CD4-positive, alpha-beta T cell treated with Interleukin-6 at 100 ng/mL for 8 hours (primary cell): ENCODE measurements around the gene UROC1.
A peak's percentile ranks its signal among the peaks of the same experiment; 100 is the strongest.

Experiments
- DNase-seq: peaks from one replicate; pipeline ENCODE4 v3.0.0-alpha.2; 2020; ENCODE audit warnings: mixed read lengths, low spot score

Gene UROC1

DNA sequence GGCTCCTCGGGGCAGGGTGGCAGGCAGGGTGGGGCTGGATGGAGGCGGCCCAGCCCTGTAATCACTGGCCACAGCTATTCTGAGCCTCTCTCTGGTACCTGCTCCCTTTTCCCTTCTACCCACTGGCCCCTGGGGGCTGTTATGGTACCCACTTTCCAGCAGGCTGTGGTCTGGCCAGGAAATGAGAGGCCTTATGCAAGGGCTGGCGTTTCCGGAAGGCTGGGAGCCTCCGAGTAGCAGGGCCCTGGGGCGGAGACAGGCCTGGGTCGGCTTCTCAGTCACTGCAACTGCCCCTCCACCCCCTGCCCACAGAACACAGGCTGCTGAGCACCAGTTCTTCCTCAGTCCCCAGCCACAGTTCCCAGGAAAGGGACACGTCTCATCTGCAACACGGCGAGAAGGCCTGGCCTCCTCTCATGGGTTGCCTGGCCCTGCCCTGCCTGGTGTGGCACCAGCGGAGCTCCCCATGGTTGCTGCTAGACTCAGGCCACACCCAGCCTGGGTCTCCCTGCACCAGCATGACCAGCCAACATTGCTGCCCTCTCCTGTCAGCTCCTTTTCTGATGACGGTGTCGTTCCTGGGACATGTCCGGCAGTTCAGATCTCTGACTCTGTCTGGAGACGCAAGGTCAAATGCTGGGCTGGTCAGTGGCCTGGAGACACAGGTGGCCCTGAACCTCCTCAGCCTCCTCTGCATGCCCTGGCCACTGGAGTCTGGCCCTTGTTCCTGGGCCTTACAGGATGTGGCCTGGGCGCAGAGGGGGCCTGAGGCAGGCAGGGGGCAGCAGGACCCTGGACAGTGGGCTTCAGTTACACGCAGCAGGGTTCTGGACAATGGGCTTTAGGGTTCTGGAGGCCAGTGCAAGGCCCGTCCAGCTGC is 12.8 kb upstream of the UROC1 start:
- DNase-seq = no peak

DNA sequence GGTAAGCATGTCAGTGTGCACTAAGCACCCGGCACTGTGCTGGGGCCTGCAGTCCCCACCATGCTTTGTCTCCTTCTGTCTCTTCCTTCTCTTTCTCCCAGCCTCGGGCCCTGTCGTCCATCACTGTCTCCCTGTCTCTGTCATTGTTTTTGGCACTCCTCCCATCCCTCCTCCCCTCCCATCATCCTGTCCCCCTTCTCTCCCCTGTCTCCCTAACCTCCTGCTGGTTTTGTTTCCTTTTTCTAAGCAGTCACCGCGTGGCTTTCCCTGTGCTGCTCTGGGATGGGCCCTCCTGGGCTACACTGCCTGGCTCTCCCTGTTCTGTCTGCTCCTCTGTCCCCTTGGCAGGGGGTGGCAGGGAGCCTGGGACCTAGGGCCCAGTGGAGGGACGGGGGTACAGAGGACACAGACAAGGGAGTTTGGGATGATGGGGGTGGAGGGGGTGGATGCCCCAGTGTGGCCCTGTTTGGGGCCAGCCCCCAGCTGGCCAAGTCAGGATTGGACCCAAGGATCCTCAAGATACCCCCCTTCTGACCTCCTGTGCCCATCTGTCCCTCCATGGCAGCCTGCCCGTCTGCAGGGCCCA is 12.1 kb upstream of the UROC1 start:
- DNase-seq = no peak

DNA sequence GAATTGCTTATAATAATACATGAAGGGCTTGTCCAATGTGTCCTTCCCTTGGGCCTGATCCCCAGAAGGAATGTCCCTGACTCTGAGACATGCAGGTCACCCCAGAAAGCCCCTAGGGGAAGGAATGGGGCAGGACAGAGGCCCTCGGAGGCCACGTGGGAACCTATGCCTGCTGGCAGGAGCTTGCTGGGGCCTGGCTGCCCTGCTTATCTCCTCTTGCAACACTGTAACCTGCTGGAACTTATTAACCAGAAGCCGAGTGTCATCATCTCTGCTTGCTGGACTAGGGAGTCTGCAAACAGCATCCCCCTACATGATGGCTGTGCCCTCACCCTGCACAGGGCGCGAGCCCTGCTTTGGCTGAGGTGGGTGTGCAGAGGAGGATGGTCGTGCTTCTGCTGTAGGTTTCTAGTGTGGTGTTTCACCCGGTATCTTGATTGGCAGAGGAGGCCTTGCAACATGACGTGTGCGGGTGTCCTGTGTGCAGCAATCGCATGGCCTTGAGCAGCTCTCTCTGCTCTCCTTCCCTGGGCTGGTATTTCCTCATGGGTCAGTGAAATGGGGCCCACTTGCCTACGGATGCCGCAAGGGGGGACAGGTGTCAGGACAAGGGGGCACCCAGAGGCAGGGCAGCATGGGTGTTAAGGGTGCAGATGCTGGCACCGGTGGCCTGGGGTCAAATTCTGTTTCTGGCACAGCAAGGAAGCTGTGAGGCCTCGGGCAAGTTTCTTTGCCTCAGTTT is 11.4 kb upstream of the UROC1 start:
- no peak for DNase-seq

DNA sequence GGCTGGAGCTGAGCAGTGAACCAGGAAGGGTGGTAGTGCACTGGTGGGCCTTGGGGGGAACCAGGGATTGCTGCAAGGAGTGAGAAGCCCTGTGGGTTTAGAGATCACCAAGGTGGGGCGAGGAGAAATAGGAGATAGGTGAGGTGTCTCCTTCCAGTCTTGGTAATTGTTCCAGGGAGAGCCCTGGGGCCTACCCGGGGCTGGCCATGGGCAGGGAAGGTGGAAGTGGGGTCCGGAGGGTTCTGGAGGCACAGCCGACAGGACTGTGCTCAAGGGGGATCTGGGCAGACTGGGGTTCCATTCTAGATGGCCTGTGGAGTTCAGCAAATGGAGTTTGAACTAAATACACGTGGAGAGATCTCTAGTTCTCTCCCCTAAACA is 10.8 kb upstream of the UROC1 start:
- no peak for DNase-seq

DNA sequence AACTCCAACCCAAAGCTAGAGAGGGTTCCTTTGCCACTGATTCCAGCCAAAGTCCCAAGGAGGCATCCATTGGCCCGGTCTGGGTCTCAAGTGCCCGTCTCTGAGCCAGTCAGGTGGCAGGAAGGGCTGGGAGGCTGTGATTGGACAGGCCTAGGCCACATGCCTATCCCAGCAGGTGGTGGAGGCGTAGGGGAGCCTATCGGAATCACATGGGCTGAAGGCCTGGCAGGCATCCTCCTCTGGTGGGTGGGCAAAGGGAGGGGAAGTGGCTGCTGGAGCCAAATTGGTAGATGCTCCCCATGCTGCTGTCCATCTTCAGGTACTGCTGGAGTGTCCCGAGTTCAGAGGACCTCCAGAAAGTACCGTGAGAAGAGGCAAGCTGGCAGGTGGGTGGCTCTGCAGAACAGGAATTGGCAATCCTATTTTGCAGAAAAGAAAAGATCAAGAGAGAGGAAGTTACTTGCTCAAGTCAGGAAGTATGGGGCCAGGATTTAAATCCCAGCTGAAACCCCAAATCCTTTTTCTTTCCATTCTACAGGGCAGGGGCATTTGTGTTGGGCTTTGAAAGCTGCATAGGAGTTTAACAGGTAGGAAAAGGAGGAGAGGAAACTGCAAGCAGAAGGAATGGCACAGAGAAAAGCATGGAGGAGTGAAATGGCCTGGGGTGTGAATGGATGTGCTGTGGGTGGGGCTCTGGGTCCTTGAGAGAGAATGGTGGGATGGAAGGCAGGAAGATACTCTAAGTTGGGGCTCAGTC is 10.1 kb upstream of the UROC1 start:
- no peak for DNase-seq

DNA sequence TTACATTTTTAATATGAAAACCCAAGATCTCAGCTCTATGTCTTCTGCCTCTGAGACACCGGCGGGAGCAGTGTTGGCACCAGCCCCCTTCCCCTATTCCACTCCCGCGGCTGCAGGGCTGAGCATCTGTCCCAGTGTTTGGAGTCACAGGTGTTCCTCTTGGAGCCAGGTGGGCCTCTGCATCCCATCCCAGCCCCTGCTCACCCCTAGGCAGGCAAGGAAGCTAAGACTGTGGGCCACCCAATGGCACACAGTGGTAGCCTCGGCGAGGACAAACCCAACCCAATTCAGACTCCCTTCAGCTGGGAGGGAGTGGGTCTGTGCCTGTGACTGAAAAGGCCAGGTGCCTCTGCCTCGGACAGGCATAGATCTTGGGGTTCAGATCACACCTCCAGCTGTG is 9.4 kb upstream of the UROC1 start:
- no peak for DNase-seq

DNA sequence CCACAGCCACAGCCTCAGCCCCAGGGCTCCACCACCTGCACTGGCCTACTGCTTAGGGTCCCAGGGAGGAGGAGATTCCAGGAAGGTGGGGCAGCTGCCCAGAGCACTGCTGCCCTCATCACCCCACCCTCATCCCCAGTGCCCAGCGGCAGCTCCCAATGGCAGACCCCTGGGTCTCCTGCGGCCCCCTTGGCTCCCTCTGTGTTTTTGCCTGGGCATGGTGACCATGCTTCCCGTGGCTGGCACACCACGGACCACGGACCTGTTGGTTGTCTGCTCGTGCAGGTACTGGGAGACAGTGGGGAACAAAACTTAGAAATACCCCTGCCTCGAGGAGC is 9.1 kb upstream of the UROC1 start:
- DNase-seq = no peak

DNA sequence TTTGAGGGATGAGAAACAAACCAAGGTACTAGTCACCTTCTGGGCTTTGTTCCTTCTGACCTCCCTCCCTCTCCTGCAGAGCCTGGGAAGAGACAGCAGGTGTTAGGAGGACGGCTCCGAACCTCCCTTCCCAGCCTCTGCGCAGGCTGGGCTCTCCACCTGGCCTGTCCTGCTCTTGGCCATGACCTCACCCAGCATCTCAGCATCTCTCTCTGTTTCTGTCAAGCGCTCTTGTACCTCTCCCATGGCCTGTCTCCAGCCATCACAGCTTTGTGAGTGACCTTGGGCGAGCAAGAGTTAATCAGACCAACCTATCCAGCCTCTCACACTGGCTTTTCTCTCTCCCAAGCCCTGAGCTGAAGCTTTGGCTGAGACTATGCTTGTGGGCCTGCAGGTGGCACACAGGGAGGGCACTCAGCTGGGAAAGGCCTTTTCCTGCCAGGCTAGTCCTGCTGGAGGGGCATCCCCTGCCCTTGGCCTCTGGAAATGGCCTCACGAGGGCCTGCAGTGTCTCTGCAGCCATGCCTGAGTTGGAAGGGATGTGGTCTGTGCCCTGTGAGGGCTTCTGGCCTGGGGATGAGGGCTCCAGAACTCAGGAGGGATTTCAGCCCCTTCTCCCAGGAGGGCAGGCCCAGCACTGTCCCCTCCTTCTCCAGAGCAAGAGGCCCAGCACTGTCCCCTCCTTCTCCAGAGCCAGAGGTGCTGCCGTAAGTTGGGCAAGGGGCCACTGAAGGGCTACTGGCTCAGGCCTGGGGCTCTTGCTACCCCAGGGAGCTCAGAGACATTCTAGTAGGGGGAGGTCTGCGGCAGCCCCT is 8.5 kb upstream of the UROC1 start:
- no peak for DNase-seq

DNA sequence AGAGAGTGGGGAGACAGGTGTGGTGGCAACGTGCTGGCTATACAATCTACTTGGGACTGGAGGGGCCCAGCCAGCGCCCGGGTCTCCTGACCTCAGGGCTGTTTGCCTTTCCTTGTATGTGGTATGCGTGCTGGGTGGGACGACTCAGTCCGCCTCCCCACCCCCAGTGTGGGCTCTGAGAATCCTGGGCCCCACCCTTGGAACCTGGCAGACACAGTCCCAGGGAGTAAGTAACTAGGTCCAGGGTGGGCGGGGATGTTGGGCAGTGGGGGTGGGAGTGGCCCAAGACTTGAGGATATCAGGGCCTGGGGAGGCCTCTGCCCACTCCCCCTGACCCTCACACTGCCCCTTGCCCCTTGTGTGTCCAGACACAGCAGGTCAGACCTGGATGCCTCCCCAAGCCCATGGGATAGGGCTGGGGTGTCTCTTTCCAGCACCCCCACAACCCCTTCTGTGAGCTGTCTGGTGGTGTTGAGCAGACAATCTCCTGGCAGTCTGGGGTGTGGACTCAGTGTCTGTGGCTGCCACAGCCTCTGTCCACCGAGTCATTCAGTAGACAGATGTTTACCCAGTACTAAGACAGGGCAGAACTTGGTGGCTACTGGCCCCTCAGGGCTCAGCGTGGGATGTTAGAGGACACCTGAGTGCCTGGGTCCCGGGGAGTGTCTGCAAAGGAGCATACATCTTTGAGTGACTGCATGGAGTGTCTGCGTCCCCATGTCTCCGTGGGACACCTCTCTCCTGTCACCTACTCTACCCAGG is 7.7 kb upstream of the UROC1 start:
- no peak for DNase-seq

DNA sequence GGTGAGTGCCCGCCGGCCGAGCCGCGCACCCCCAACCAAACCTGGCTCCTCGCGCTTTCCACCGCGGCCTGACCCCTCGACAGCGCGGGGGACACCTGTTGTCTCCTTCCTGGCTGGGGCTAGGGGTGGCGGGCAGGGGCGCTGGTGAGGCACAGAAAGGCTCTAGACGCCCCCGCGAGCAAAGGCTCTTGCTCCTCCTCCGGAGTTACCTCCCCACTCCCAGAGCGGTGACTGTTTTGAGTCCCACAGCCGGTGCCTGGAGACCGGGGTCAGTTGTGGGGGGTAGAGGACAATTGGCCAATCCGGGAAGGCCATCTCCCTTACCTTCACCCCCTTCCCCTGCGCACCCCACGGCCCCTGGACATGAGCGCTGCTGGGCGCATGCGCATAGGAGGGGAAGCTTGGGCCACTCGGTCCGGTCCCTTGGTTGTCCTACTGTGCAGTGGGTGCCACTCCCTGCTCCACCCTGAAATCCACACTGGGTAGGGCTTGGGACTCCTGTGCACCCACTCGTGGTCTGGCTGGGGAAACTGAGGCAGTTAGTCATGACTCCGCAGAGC is 6.9 kb upstream of the UROC1 start:
- no peak for DNase-seq

DNA sequence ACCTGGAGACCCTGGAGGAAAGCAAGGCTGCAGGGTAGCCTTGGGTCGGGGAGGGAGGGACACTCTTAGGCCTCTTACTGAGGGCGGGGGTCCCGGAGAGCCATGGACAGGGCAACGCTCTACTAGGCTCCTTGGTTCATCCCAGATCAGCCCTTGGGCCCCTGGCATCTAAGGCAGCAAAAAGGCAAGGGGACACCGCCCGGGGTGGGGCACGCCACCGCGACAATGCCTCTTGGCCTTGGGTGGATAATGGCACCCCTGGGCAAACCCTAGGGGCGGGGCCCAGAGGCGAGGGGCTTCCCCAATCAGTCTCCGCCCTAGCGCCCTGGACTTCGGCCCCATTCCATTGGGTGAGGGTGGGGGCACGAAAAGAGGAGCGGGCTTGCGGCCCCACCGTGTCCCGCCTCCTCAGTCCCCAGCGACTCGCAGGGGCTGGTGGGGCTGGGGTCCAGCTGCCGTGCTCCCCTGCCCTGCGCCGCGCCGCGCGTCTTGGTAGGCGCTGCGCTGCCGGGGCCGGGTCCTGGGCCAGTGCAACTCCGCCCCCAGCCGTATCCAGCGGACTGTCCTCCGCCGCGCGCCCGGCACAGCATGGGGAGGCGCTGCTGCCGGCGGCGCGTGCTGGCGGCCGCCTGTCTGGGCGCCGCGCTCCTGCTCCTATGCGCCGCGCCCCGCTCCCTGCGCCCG is 6.3 kb upstream of the UROC1 start, which contains the start of gene CHST13:
Gene CHST13, plus strand, starts transcription at position 411 of the 684 bp plus-strand sequence. Its CDS starts 178 bp downstream, at position 589.
- no peak for DNase-seq

DNA sequence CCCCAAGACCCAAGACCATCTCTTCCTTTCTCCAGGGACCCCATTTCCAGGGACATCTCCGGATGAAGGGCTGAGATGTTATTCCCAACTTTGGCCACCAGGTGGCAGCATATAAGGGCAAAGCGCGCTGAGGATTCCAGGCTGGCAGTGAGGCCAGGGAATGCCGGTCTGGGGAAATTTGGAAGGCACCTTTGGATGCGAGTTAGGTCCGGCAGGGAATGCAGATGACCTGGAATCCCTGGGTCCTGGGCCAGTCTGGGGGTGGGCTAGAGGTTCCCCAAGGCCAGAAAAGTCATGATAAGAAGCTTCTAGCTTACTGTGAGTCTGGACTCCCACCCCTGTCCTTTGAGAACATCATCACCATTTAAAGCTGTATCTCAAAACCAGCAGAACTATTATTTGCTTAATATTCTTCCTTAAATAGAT is 4.8 kb upstream of the UROC1 start:
- peak; percentile 15 for DNase-seq

DNA sequence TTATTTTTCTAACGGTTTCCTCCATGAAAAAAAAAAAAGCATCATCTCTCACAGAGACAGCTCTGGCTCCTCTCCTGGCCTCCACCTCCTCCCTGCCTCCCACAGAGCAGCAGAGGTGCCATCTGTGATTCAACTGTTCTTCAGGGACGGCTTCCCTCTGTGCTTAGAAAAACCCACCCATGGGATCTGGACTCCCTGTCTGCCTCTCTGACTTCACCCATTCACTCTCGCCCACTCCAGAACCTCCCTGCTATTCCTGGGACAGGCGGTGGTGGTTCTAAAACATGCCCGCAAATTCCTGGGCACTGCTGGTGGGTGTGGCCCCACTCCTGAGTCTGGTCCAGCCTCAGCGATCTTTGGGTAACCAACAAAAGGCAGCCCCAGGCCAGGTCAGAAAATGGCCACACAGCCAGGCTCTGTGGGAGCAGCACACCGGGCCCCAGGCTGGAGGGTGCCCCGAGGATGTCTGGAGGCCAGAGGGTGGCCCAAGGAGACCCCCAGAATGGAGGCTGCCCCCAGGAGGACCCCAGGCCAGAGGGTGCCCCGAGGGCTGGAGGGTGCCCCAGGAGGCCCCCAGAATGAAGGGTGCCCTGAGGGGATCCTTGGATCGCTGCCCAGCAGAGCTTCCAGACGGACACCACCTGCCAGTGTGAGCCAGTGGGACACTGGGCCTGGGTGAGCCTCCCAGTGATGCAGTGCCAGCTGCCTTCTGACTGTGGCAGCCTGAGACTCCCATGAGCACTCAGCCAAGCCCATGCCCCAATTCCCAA is 3.7 kb upstream of the UROC1 start:
- no peak for DNase-seq

DNA sequence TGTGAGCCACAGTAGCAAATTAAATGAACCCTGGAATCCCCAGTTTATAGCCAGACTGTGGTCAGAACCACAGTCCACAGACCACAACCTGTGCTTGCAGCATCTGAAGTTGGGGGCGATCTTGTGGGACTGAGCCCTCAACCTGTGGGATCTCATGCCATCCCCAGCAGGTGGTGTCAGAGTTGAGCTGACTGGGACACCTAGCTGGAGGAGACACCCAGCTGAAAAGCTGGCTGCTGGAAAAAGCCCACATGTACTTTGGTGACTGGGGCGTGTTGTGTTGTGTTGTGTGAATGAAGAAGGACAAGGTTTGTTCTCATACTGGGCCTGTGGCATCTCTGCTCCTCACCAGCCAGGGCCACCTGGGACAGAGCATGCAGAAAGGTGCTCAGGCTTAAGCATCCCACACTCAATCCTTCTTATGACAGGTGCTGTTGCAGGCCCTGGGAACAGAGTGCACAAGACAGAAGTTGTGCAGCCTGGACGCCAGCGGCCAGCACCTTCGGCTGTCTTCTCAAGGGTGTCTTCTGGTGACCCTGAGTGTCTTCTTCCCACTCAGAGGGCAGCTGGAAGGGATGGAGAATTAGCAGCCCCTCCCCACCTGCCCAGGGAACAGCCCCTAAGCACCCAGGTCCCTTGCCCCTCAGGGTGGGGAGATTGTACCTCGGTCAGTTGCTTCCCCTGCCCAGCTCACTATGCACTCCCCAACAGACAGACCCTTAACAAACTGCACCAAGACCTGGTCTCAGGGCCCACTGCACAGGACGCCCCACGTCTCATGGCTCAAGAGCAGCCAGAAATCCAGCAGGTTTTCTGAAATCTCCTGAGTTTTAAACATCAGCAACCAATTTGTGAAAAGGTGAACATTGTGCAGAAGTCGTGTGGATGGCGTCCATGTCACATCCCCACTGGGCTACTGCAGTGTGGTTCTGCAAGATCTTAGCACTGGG is 2.2 kb upstream of the UROC1 start:
- DNase-seq = no peak

DNA sequence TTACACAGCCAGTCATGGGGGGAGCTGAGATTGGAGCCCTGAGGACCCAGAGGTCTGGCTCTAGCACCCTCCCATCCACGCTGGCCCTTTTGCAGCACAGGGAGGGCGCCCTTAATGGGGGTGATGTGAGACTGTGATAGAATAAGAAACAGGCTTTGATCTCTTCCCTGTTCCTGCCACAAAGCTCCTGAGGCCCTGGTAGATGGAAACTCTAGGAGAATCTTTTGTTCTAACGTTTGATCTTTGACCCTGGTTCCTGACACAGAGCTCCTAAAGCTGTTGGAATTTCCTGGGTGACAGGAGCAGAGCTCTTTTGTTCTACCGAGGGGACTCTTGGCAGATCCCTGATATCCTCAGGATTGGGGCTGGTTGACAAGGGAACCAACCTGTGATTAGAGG is 1.2 kb upstream of the UROC1 start:
- DNase-seq = no peak

DNA sequence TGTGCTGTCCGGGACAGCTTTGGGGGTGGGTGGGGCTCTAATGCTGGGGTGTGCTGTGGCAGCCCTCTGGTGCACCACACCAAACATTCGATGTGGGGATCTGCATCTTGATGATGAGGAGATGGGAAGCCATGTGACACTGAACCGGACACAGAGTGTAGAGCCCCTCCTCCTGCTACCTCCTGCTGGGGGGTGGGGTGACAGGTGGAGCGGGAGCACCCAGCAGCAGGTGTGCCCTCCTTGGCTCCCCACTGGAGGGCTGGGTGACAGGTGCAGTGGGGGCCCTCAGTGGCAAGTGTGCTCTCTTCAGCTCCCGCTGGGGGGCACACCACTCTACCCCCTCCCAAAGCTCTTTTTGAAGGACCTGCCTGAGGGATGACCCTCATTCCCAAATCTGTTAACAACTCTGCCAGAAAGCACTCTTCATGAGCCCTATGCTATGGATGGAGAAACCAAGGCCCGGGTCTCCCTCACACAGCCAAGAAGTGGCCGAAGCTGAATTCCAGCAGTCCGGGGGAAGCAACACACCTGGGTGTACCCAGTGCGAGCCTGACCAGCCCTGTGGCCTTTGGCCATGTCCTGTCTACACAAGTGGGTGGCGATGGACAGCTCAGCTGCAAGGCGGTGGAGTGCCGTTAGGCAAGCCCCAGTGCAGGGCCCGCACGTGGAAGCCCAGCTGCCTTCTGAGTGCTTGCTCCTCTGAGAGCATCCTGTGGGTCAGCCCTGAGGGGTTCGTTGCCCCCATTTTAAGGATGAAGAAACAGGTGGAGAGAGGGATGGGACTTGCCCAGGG is 609 bp upstream of the UROC1 start:
- no peak for DNase-seq

DNA sequence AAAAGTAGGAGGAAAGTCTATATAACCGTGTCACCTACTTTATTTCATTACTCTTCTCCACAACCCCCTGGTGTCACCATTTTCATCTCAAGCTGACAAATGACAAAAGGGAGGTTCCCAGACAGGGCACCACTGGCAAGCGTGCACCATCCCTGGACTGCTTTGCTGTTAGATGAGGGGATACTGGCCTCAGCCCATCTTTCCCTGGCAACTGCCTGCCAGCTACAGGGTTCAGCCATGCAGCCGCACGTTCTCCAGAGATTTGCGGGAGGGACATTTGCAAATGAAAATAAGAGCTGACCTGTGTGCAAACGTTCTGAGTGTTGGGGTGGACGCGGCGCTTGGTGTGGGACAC is 660 bp downstream of the UROC1 start:
- no peak for DNase-seq
